HL-60 (cell line): Measurements from ENCODE around the gene AKAP8L.

Source experiments
- POLR2AphosphoS5 ChIP-seq: IDR thresholded peaks from 2 replicates; pipeline ENCODE4 v1.6.1; 2012; ENCODE audit warnings: low read depth
- TF ChIP-seq, protein P1 (sequence below): IDR thresholded peaks from one replicate; pipeline ENCODE4 v1.5.1; 2011; ENCODE audit warnings: low read length, control low read depth, inconsistent platforms; ENCODE audit not compliant: insufficient read depth
- TF ChIP-seq, protein P2 (sequence below): IDR thresholded peaks from 2 replicates; pipeline ENCODE4 v1.6.1; 2012; ENCODE audit warnings: low read depth; ENCODE audit not compliant: insufficient replicate concordance

DNA sequence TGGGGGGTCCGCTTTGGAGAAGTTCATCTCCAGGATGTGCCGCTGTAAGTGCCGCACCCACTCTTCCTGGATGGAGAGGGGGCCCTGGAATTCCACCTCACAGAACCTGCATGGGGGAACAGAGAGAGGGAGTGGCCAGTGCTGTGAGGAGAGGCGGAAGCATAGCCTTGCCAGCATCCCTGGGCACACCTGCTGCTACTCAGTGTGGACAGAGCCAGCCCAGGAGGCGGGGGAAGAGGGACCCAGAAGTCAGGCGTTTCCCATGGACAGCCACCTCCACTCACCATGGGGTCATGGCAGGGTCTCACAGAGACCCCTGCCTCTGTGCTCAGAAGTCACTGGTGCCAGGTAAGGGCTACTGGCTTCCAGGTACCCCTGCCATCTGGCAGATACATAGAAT lies 4.3 kb upstream of the AKAP8L start:
- TF ChIP-seq, protein P1, sequence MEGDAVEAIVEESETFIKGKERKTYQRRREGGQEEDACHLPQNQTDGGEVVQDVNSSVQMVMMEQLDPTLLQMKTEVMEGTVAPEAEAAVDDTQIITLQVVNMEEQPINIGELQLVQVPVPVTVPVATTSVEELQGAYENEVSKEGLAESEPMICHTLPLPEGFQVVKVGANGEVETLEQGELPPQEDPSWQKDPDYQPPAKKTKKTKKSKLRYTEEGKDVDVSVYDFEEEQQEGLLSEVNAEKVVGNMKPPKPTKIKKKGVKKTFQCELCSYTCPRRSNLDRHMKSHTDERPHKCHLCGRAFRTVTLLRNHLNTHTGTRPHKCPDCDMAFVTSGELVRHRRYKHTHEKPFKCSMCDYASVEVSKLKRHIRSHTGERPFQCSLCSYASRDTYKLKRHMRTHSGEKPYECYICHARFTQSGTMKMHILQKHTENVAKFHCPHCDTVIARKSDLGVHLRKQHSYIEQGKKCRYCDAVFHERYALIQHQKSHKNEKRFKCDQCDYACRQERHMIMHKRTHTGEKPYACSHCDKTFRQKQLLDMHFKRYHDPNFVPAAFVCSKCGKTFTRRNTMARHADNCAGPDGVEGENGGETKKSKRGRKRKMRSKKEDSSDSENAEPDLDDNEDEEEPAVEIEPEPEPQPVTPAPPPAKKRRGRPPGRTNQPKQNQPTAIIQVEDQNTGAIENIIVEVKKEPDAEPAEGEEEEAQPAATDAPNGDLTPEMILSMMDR, result no peak
- TF ChIP-seq POLR2AphosphoS5, result no peak
- TF ChIP-seq, protein P2, sequence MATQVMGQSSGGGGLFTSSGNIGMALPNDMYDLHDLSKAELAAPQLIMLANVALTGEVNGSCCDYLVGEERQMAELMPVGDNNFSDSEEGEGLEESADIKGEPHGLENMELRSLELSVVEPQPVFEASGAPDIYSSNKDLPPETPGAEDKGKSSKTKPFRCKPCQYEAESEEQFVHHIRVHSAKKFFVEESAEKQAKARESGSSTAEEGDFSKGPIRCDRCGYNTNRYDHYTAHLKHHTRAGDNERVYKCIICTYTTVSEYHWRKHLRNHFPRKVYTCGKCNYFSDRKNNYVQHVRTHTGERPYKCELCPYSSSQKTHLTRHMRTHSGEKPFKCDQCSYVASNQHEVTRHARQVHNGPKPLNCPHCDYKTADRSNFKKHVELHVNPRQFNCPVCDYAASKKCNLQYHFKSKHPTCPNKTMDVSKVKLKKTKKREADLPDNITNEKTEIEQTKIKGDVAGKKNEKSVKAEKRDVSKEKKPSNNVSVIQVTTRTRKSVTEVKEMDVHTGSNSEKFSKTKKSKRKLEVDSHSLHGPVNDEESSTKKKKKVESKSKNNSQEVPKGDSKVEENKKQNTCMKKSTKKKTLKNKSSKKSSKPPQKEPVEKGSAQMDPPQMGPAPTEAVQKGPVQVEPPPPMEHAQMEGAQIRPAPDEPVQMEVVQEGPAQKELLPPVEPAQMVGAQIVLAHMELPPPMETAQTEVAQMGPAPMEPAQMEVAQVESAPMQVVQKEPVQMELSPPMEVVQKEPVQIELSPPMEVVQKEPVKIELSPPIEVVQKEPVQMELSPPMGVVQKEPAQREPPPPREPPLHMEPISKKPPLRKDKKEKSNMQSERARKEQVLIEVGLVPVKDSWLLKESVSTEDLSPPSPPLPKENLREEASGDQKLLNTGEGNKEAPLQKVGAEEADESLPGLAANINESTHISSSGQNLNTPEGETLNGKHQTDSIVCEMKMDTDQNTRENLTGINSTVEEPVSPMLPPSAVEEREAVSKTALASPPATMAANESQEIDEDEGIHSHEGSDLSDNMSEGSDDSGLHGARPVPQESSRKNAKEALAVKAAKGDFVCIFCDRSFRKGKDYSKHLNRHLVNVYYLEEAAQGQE, result no peak
